HFFc6 (cell line): Measurements from ENCODE around the gene CDPF1. TPM values are rescaled to one million over a fixed set of nuclear protein-coding genes. Genes with fewer than 3 reads are reported as not detected.

Source experiments
- DNase-seq: peaks from one replicate; pipeline ENCODE4 v3.0.0-alpha.2; 2018
- H3K27ac Mint-ChIP-seq: 2 replicates; pipeline ENCODE4 v1.8.0; 2020; ENCODE audit warnings: mild to moderate bottlenecking, mixed read lengths
- H3K27me3 Mint-ChIP-seq: 2 replicates; pipeline ENCODE4 v1.8.0; 2021; ENCODE audit warnings: mild to moderate bottlenecking, moderate library complexity, mixed read lengths; ENCODE audit not compliant: insufficient read depth
- H3K36me3 Mint-ChIP-seq: 2 replicates; pipeline ENCODE4 v1.8.0; 2021; ENCODE audit warnings: low read depth, mixed read lengths
- H3K4me1 Mint-ChIP-seq: 2 replicates; pipeline ENCODE4 v1.8.0; 2020; ENCODE audit warnings: low read depth, mixed read lengths
- H3K4me3 Mint-ChIP-seq: 2 replicates; pipeline ENCODE4 v1.8.0; 2020; ENCODE audit warnings: mild to moderate bottlenecking, moderate library complexity, mixed read lengths
- H3K9me3 Mint-ChIP-seq: 2 replicates; pipeline ENCODE4 v1.8.0; 2020; ENCODE audit warnings: mild to moderate bottlenecking, mixed read lengths
- CTCF ChIP-seq: fragments of 200-600 bp; sonication (generic); IDR thresholded peaks from 2 replicates; pipeline ENCODE4 v1.5.0; 2021; ENCODE audit warnings: antibody characterized with exemption, mild to moderate bottlenecking
- total RNA-seq, 6 experiments: library from RNA; stranded (reverse); fragmentation: NEBNext Ultra II Directional; extraction: Animal tissue kit (Norgen Biotek cat#: 25700); gene quantifications; 2 replicates in 1 of 6; 3 replicates in 5 of 6; pipeline ENCODE4 v1.2.3, GENCODE V29; 2021

Gene CDPF1
- total RNA-seq, 6 experiments from 2014 or later, result 6.4 to 9.3 (median 7.6) TPM

- Mint-ChIP-seq H3K27me3 (no peaks in the 10 kb centered on the region), H3K36me3 (peaks cover 12% of the 10 kb centered on the region), H3K4me1 (peaks cover 11% of the 10 kb centered on the region), H3K27ac (no peak overlapping the region), H3K4me3 (no peak overlapping the region), H3K9me3 (no peaks in the 10 kb centered on the region)
- TF ChIP-seq CTCF, result no peak
- peak; percentile 6 for DNase-seq
These were observed 20.4 kb downstream of the CDPF1 start for GRCh38 chr22:46229701-46230100.

DNA sequence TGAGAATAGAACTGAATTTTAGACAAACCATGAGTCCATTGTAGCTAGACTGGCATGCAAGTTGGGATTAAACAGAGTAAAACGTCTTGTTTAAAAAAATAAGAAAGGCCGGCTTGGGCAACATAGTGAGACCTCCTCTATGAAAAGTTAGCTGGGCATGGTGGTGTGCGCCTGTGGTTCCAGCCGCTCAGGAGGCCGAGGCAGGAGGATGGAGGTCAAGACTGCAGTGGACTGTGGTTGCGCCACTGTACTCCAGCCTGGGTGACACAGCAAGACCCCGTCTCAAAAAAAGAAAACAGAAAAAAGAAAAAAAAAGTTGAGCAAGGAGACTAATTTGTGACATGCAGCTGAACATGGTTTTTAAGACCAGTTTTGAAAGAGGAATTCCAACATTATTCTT is 23.5 kb downstream of the CDPF1 start:
- no peak for DNase-seq
- TF ChIP-seq CTCF, result no peak

GRCh38 chr22:46225631-46226030 is 24.5 kb downstream of the CDPF1 start:
- Mint-ChIP-seq H3K36me3 (peaks cover 22% of the 10 kb centered on the region), H3K9me3 (no peaks in the 10 kb centered on the region), H3K4me1 (peaks cover 12% of the 10 kb centered on the region; the same call in 1 of the 2 replicates), H3K4me3 (no peak overlapping the region), H3K27ac (no peak overlapping the region), H3K27me3 (no peaks in the 10 kb centered on the region; the same call in 1 of the 2 replicates)
- no peak for TF ChIP-seq CTCF
- DNase-seq, result no peak

More for the DNA sequence above, 23.5 kb downstream of the CDPF1 start:
- H3K9me3 Mint-ChIP-seq, result no peaks in the 10 kb centered on the region
- H3K36me3 Mint-ChIP-seq, result peaks cover 16% of the 10 kb centered on the region
- no peak overlapping the region for H3K4me3 Mint-ChIP-seq
- H3K27ac Mint-ChIP-seq, result no peak overlapping the region
- no peaks in the 10 kb centered on the region; the same call in 1 of the 2 replicates for H3K27me3 Mint-ChIP-seq
- H3K4me1 Mint-ChIP-seq, result peaks cover 5% of the 10 kb centered on the region; the same call in 1 of the 2 replicates

DNA sequence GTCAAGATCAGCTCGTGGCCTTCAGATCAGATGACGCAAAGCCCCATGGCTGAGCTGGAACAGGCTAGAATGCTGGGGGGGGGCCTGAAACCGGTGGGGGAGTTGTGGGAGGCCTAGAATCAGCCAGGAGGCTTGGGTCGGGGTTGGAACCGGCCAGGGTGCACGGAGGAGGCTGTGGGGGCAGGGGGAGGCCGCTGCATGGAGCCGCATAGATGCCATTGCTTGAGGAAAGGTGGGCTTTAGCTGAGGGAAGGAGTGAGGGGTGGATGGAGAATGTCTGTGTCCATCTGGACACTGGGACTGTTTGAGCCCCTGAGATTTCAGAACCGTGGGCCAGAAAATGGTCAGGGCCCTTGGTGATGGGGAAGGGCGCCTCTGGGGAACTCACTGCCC is 25.2 kb downstream of the CDPF1 start:
- no peak for DNase-seq
- no peak for TF ChIP-seq CTCF
- H3K4me3 Mint-ChIP-seq, result no peak overlapping the region
- peaks cover 22% of the 10 kb centered on the region for H3K36me3 Mint-ChIP-seq
- peaks cover 12% of the 10 kb centered on the region; the same call in 1 of the 2 replicates for H3K4me1 Mint-ChIP-seq
- no peaks in the 10 kb centered on the region; the same call in 1 of the 2 replicates for H3K27me3 Mint-ChIP-seq
- H3K9me3 Mint-ChIP-seq, result no peaks in the 10 kb centered on the region
- H3K27ac Mint-ChIP-seq, result no peak overlapping the region

GRCh38 chr22:46224044-46224897 is 25.8 kb downstream of the CDPF1 start:
- no peak for TF ChIP-seq CTCF
- H3K27me3 Mint-ChIP-seq, result no peaks in the 10 kb centered on the region; the same call in 1 of the 2 replicates
- peaks cover 7% of the 10 kb centered on the region; the same call in 1 of the 2 replicates for H3K4me1 Mint-ChIP-seq

More at GRCh38 chr22:46224044-46224897, 25.8 kb downstream of the CDPF1 start:
- no peak for DNase-seq
- no peak overlapping the region for H3K27ac Mint-ChIP-seq
- no peaks in the 10 kb centered on the region for H3K9me3 Mint-ChIP-seq
- H3K4me3 Mint-ChIP-seq, result no peak overlapping the region
- H3K36me3 Mint-ChIP-seq, result peaks cover 29% of the 10 kb centered on the region
